Measurements from ENCODE around the gene TOX2. TPM values are rescaled to one million over a fixed set of nuclear protein-coding genes. Genes with fewer than 3 reads are reported as not detected.

Gene TOX2
- total and polyA plus RNA-seq, 9 donors = 0.69 to 5.6 (median 1.8) TPM

DNA sequence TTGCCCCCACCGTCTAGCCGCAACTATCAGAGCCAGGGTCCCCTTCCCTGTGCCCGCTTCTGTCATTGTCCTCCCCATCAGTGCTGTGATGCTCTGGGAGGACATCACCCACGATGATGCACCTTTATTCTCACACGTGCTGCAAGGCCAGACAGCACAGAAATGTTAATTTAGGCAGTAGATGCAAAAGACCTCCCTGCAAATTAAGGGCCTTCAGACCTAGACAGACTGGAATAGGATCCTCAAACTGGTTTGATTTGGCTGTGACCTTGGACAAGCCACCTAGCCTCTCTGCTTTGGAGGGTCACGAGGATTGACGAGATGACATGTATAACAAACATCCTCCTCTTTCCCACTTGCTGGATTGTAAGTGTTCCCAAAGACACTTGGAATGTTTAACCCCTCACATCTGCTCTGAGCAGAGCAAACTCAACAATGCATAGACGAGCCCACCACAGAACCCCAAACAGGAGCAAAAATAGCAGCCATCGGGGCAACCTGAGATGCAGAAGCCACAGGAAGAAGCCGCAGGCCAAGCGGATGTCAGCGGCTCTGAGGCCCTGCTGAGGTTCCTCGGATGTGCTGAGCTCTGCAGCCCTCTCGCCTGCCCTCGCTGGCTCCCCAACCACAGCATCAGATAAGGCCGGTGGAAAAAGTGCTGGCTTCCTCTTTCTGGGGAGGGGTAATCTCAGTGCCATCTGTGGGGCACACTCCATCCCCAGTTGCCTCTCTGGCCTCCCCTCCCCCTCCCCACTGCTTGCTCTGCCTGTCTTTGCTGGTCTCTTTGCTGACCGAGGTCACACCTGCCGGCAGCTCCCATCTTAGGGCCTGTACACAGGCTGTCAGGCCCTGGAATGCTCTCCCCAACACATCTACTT is 35.3 kb downstream of the TOX2 start:
- intact Hi-C loops (cut with DNase I) = no loop called here
- Histone ChIP-seq H3K36me3 (no peaks in the 10 kb centered on the region), H3K9me3 (no peaks in the 10 kb centered on the region), H3K27me3 (no peaks in the 10 kb centered on the region), H3K4me3 (no peak overlapping the region), H3K27ac (no peak overlapping the region), H3K4me1 (ENCODE audit: insufficient read depth) (peaks cover 4% of the 10 kb centered on the region)
- TF ChIP-seq EP300 (IDR thresholded peaks at IDR 0.05) (no peak), POLR2A (IDR thresholded peaks at IDR 0.05) (no peak)
- TF ChIP-seq, protein P1, sequence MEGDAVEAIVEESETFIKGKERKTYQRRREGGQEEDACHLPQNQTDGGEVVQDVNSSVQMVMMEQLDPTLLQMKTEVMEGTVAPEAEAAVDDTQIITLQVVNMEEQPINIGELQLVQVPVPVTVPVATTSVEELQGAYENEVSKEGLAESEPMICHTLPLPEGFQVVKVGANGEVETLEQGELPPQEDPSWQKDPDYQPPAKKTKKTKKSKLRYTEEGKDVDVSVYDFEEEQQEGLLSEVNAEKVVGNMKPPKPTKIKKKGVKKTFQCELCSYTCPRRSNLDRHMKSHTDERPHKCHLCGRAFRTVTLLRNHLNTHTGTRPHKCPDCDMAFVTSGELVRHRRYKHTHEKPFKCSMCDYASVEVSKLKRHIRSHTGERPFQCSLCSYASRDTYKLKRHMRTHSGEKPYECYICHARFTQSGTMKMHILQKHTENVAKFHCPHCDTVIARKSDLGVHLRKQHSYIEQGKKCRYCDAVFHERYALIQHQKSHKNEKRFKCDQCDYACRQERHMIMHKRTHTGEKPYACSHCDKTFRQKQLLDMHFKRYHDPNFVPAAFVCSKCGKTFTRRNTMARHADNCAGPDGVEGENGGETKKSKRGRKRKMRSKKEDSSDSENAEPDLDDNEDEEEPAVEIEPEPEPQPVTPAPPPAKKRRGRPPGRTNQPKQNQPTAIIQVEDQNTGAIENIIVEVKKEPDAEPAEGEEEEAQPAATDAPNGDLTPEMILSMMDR (IDR thresholded peaks at IDR 0.05) = no peak
- DNase-seq = no peak
- 56 to 63% (median 62%) methylated on average over 18 of the region's 18 CpGs for WGBS, 3 donors

DNA sequence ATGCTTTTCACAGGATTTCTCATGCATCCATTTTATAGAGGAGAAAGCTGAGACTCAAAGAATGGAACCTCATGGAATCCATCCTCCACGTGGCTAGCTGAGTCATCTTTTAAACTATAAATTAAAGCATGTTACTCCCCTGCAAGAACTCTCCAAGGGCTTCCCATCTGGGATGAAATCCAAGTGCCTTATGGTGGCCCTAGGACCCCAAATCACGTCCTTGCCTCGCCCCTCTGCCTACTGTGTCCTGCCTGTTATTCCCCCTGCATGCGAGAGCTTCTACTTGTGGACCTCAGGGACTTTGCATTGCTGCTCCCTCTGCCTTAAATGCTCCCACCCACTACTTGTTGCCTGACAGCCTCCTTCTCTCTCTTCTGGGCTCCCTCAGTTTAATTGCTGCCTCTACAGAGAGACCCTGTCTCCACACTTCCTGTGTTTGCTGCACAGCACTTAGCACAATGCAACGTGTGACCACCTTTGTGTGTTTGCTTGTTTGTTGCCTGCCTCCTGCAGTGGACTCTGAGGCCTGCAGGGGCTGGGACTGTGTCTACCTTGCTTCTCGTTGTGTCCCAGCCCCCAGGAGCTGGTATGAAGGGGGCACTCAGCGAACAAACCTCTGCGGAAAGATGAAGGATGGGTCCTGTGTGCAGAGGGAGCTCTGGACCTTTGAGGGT is 39.4 kb downstream of the TOX2 start:
- no peak overlapping the region for H3K4me3 ChIP-seq
- H3K27me3 ChIP-seq = no peaks in the 10 kb centered on the region
- no peaks in the 10 kb centered on the region for H3K9me3 ChIP-seq
- H3K36me3 ChIP-seq = no peaks in the 10 kb centered on the region
- no peak for TF ChIP-seq POLR2A (IDR thresholded peaks at IDR 0.05)
- TF ChIP-seq, protein P1 (IDR thresholded peaks at IDR 0.05) = no peak
- no peak for TF ChIP-seq EP300 (IDR thresholded peaks at IDR 0.05)
- H3K4me1 ChIP-seq (ENCODE audit: insufficient read depth) = peaks cover 9% of the 10 kb centered on the region
- DNase-seq = no peak
- intact Hi-C loops (cut with DNase I) = no loop called here
- H3K27ac ChIP-seq = no peak overlapping the region
- WGBS, 3 donors = 65 to 74% (median 66%) methylated on average over 8 of the region's 8 CpGs

DNA sequence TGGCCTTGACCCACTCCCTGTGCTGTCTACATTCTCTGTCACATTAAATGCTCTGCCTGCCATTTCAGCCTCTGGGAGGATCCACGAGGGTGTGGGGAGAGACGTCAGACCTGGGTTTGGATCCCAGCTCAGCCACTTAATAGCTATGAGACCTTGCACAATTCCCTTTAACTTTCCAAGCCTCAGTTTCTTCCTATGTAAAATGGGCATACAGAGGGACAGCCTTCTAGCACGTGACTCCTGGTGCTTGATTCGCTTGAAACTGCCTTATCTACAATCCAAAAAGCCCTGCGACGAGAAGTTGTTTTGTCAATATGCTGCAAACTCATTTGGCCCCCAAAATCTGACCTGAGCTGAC is 40.0 kb downstream of the TOX2 start:
- intact Hi-C loops (cut with DNase I) = no loop called here
- Histone ChIP-seq H3K27me3 (no peaks in the 10 kb centered on the region), H3K4me1 (ENCODE audit: insufficient read depth) (peaks cover 13% of the 10 kb centered on the region), H3K9me3 (no peaks in the 10 kb centered on the region), H3K36me3 (no peaks in the 10 kb centered on the region), H3K4me3 (no peak overlapping the region), H3K27ac (no peak overlapping the region)
- 27 to 42% (median 37%) methylated on average over 6 of the region's 6 CpGs for WGBS, 3 donors
- TF ChIP-seq POLR2A (IDR thresholded peaks at IDR 0.05) (no peak), EP300 (IDR thresholded peaks at IDR 0.05) (no peak)
- TF ChIP-seq, protein P1 (IDR thresholded peaks at IDR 0.05) = no peak
- DNase-seq = no peak

DNA sequence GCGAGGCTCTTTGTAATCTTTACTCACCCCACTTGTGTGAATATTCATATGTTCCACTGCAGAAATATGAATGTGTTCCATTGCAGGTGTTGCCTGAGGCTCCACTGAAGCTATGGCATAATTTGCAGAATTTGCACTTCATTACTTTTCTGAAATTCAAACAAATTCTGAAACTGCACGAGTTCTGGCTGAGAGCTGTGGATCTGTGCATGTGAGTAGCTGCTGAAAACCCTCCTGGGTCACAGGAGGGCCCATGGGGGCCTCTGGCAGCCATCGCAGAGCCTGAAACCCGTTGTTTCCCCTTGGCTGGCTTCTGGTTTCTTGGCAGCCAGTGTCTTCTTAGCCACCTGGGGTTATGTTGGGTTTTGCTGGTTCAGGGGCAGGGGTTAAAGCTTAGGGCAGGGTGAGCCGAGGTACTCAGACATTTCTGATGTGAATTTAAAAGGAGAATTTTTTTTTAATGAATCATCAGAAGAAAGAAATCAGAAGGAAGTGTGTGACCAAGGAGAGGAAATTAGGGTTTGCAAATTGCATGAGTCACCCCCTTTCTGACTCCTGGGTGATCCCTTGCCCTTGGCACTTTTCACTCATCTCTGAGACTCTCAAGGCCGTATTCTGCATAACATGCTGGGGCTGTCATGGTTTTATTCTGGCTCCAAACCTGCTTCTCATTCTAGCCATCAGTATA is 40.6 kb downstream of the TOX2 start:
- H3K27me3 ChIP-seq = no peaks in the 10 kb centered on the region
- H3K36me3 ChIP-seq = no peaks in the 10 kb centered on the region
- peaks cover 14% of the 10 kb centered on the region for H3K4me1 ChIP-seq (ENCODE audit: insufficient read depth)
- no peak overlapping the region for H3K27ac ChIP-seq
- H3K9me3 ChIP-seq = no peaks in the 10 kb centered on the region
- TF ChIP-seq POLR2A (IDR thresholded peaks at IDR 0.05) = no peak
- DNase-seq = peak in 3 of 5 donors; percentile 17 to 44 (median 29)
- no peak overlapping the region for H3K4me3 ChIP-seq
- intact Hi-C loops (cut with DNase I) = no loop called here
- 7 to 12% (median 11%) methylated on average over 6 of the region's 6 CpGs for WGBS, 3 donors

All from ovary (tissue), 9 donors.